Endometrium (tissue), 2 donors: ENCODE measurements around the gene NPY4R2.
"Not testable (repeated sequence)": the region's sequence is repeated elsewhere in the genome, so short reads cannot be mapped to it uniquely, and the experiment has no call there.

ENCODE experiments used
- FAIRE-seq: peaks from 2 replicates; lab custom pipeline; 2012; peaks lifted over from hg19 to GRCh38; lab: Jason Lieb, UNC
- donor health status: control.
- donor health status: control.

NPY4R2 gene

GRCh38 chr10:47918475-47918874 lies at the start of gene NPY4R2:
NPY4R2 (plus strand) TSS chr10:47918662; CDS start chr10:47921988, 3,326 bp downstream.
- not testable (repeated sequence) for FAIRE-seq

- not testable (repeated sequence) for FAIRE-seq
Observed at GRCh38 chr10:47870887-47871286, 47.6 kb upstream of the NPY4R2 start.

- FAIRE-seq: not testable (repeated sequence)
Observed at GRCh38 chr10:47871485-47872180, 46.8 kb upstream of the NPY4R2 start.

- FAIRE-seq: not testable (repeated sequence)
Observed at GRCh38 chr10:47872236-47872635, 46.2 kb upstream of the NPY4R2 start.

- FAIRE-seq: not testable (repeated sequence)
Observed at GRCh38 chr10:47884239-47884638, 34.2 kb upstream of the NPY4R2 start.

GRCh38 chr10:47884934-47885333 lies 33.5 kb upstream of the NPY4R2 start:
- FAIRE-seq: not testable (repeated sequence)

GRCh38 chr10:47886356-47886755 lies 32.1 kb upstream of the NPY4R2 start:
- FAIRE-seq: not testable (repeated sequence)

- FAIRE-seq: not testable (repeated sequence)
Observed at GRCh38 chr10:47886827-47887226, 31.6 kb upstream of the NPY4R2 start.

- not testable (repeated sequence) for FAIRE-seq
Observed at GRCh38 chr10:47890737-47891136, 27.7 kb upstream of the NPY4R2 start.

- not testable (repeated sequence) for FAIRE-seq
Observed at GRCh38 chr10:47892494-47893261, 25.8 kb upstream of the NPY4R2 start.

GRCh38 chr10:47894571-47894970 lies 23.9 kb upstream of the NPY4R2 start:
- FAIRE-seq: not testable (repeated sequence)

- not testable (repeated sequence) for FAIRE-seq
Observed at GRCh38 chr10:47897813-47898212, 20.6 kb upstream of the NPY4R2 start.

- FAIRE-seq: not testable (repeated sequence)
Observed at GRCh38 chr10:47909333-47909732, 9.1 kb upstream of the NPY4R2 start.

- FAIRE-seq: not testable (repeated sequence)
Observed at GRCh38 chr10:47910486-47910885, 8.0 kb upstream of the NPY4R2 start.

- not testable (repeated sequence) for FAIRE-seq
Observed at GRCh38 chr10:47914052-47914451, 4.4 kb upstream of the NPY4R2 start.

GRCh38 chr10:47915849-47916548 lies 2.5 kb upstream of the NPY4R2 start:
- not testable (repeated sequence) for FAIRE-seq

- FAIRE-seq: not testable (repeated sequence)
Observed at GRCh38 chr10:47920610-47921009, 2.1 kb downstream of the NPY4R2 start.

GRCh38 chr10:47922503-47922902 lies 4.0 kb downstream of the NPY4R2 start:
- FAIRE-seq: not testable (repeated sequence)

GRCh38 chr10:47924628-47925027 lies 6.2 kb downstream of the NPY4R2 start:
- not testable (repeated sequence) for FAIRE-seq

GRCh38 chr10:47927147-47927916 lies 8.9 kb downstream of the NPY4R2 start:
- FAIRE-seq: not testable (repeated sequence)

GRCh38 chr10:47928225-47928624 lies 9.8 kb downstream of the NPY4R2 start:
- not testable (repeated sequence) for FAIRE-seq

GRCh38 chr10:47932824-47933223 lies 14.4 kb downstream of the NPY4R2 start:
- FAIRE-seq: not testable (repeated sequence)
